Measurements from ENCODE around the gene LITAF.

LITAF gene

GRCh38 chr16:11586856-11587642 lies at the start of gene LITAF:
Gene LITAF (minus strand): TSS chr16:11586919. CDS start chr16:11556730, 30,189 bp downstream.
- DNase-seq (ENCODE audit: low read depth), result peak; percentile 33

- DNase-seq (ENCODE audit: low read depth), result no peak
Observed at GRCh38 chr16:11636172-11636721, 49.5 kb upstream of the LITAF start.

- no peak for DNase-seq (ENCODE audit: low read depth)
Observed at GRCh38 chr16:11635679-11636171, 49.0 kb upstream of the LITAF start.

GRCh38 chr16:11635113-11635652 lies 48.5 kb upstream of the LITAF start:
- no peak for DNase-seq (ENCODE audit: low read depth)

GRCh38 chr16:11634312-11634711 lies 47.6 kb upstream of the LITAF start:
- no peak for DNase-seq (ENCODE audit: low read depth)

GRCh38 chr16:11633113-11633512 lies 46.4 kb upstream of the LITAF start:
- no peak for DNase-seq (ENCODE audit: low read depth)

- DNase-seq (ENCODE audit: low read depth), result no peak
Observed at GRCh38 chr16:11632455-11632939, 45.8 kb upstream of the LITAF start.

GRCh38 chr16:11631214-11631613 lies 44.5 kb upstream of the LITAF start:
- DNase-seq (ENCODE audit: low read depth), result no peak

GRCh38 chr16:11630768-11631056 lies 44.0 kb upstream of the LITAF start:
- DNase-seq (ENCODE audit: low read depth), result no peak

GRCh38 chr16:11630046-11630767 lies 43.5 kb upstream of the LITAF start:
- DNase-seq (ENCODE audit: low read depth), result no peak

- no peak for DNase-seq (ENCODE audit: low read depth)
Observed at GRCh38 chr16:11629071-11630030, 42.6 kb upstream of the LITAF start.

- DNase-seq (ENCODE audit: low read depth), result no peak
Observed at GRCh38 chr16:11627822-11628457, 41.2 kb upstream of the LITAF start.

GRCh38 chr16:11627292-11627663 lies 40.6 kb upstream of the LITAF start:
- DNase-seq (ENCODE audit: low read depth), result no peak

GRCh38 chr16:11626657-11627291 lies 40.1 kb upstream of the LITAF start:
- no peak for DNase-seq (ENCODE audit: low read depth)

GRCh38 chr16:11625769-11626168 lies 39.0 kb upstream of the LITAF start:
- DNase-seq (ENCODE audit: low read depth), result no peak

- no peak for DNase-seq (ENCODE audit: low read depth)
Observed at GRCh38 chr16:11624636-11625607, 38.2 kb upstream of the LITAF start.

GRCh38 chr16:11624205-11624604 lies 37.5 kb upstream of the LITAF start:
- DNase-seq (ENCODE audit: low read depth), result no peak

GRCh38 chr16:11621920-11622651 lies 35.4 kb upstream of the LITAF start:
- DNase-seq (ENCODE audit: low read depth), result peak; percentile 46

- DNase-seq (ENCODE audit: low read depth), result no peak
Observed at GRCh38 chr16:11621539-11621919, 34.8 kb upstream of the LITAF start.

All from stimulated activated CD8-positive, alpha-beta memory T cell treated with anti-CD3 and anti-CD28 coated beads, Interleukin-12 subunit alpha, Interleukin-12 subunit beta, amount 100 ng/mL, for 1 hour (primary cell).